ENCODE data around the gene SLC25A22.

DNA sequence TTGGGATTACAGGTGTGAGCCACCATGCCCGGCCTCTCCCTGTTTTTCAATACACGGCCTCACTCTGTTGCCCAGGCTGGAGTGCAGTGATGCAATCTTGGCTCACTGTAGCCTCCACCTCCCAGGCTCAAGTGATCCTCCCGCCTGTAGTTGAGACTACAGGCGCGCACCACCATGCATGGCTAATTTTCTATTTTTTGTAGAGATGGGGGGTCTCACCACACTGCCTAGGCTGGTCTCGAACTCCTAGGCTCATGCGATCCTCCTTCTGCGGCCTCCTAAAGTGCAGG lies 32.3 kb downstream of the SLC25A22 start:
- TF ChIP-seq, protein P1, sequence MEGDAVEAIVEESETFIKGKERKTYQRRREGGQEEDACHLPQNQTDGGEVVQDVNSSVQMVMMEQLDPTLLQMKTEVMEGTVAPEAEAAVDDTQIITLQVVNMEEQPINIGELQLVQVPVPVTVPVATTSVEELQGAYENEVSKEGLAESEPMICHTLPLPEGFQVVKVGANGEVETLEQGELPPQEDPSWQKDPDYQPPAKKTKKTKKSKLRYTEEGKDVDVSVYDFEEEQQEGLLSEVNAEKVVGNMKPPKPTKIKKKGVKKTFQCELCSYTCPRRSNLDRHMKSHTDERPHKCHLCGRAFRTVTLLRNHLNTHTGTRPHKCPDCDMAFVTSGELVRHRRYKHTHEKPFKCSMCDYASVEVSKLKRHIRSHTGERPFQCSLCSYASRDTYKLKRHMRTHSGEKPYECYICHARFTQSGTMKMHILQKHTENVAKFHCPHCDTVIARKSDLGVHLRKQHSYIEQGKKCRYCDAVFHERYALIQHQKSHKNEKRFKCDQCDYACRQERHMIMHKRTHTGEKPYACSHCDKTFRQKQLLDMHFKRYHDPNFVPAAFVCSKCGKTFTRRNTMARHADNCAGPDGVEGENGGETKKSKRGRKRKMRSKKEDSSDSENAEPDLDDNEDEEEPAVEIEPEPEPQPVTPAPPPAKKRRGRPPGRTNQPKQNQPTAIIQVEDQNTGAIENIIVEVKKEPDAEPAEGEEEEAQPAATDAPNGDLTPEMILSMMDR (conservative IDR thresholded peaks at IDR 0.05 in 1 of 2, IDR thresholded peaks at IDR 0.05 in 1 of 2; ENCODE audit: low read depth in 1 of 2, low read length in 2 of 2): no peak
- TF ChIP-seq EZH2 (IDR thresholded peaks at IDR 0.05; ENCODE audit: low read length, missing control alignments): no peak
